Rectal smooth muscle tissue (tissue), 1 donor: ENCODE results near the gene SLC12A7.
"Not testable (repeated sequence)": the region's sequence is repeated elsewhere in the genome, so short reads cannot be mapped to it uniquely, and the experiment has no call there.

Source experiments
- H3K27ac ChIP-seq: one replicate; pipeline ENCODE4 v1.7.0; 2013; ENCODE audit warnings: low read depth, low read length, inconsistent platforms
- H3K27me3 ChIP-seq: one replicate; pipeline ENCODE4 v1.7.0; 2013; ENCODE audit warnings: low read length; ENCODE audit not compliant: control insufficient read depth, insufficient read depth
- H3K36me3 ChIP-seq: one replicate; pipeline ENCODE4 v1.7.0; 2013; ENCODE audit warnings: low read length; ENCODE audit not compliant: control insufficient read depth, insufficient read depth
- H3K4me1 ChIP-seq: one replicate; pipeline ENCODE4 v1.7.0; 2013; ENCODE audit warnings: low read length; ENCODE audit not compliant: control insufficient read depth, insufficient read depth
- H3K4me3 ChIP-seq: one replicate; pipeline ENCODE4 v1.7.0; 2013; ENCODE audit warnings: low read length
- H3K9ac ChIP-seq: one replicate; pipeline ENCODE4 v1.7.0; 2013; ENCODE audit warnings: low read length

Gene SLC12A7

DNA sequence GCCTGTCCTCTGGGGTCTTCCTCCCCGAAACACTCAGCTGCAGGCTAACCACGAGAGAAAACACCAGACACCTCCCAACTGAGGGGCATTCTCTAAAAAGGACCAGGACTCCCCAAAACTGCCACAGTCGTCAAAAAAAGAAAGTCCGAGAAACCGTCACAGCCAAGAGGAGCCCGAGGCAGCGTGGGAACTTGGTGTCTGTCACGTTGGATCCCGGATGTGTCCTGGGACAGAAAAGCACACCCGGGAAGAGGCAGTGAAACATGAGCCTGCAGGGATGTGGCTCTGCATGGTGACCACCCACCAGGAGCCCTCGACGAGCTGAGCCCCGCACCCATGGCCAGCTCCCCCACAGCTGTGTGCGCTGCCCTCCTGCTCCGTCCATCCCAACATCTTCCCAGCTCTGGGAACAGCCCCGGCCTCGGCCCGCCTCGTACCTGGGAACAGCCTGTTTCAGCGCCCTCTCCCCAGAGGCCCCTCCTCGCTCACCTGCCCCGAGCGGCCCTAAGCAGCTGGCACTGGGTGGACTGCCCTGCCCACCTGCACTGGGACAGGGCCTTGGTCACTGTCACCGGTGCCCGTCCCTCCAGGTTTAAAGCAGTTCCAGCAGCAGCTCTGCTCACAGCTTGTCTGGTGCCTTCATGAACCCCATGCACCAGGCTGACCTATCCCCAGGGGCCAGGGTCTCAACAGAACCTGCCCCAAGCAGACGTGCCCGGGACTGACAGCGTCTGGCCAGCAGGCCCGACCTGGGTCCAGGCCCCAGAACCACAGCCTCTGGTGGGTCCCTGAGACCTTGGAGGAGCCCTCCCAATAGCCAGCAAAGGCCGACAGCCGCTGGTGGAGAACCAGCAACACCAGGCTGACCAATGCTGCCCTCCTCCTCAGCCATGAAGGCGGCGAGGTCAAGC, 10.9 kb downstream of the SLC12A7 start:
- Histone ChIP-seq H3K36me3 (no peaks in the 10 kb centered on the region), H3K9ac (no peak overlapping the region), H3K27ac (no peak overlapping the region), H3K4me1 (peaks cover 14% of the 10 kb centered on the region), H3K4me3 (no peak overlapping the region), H3K27me3 (no peaks in the 10 kb centered on the region)

DNA sequence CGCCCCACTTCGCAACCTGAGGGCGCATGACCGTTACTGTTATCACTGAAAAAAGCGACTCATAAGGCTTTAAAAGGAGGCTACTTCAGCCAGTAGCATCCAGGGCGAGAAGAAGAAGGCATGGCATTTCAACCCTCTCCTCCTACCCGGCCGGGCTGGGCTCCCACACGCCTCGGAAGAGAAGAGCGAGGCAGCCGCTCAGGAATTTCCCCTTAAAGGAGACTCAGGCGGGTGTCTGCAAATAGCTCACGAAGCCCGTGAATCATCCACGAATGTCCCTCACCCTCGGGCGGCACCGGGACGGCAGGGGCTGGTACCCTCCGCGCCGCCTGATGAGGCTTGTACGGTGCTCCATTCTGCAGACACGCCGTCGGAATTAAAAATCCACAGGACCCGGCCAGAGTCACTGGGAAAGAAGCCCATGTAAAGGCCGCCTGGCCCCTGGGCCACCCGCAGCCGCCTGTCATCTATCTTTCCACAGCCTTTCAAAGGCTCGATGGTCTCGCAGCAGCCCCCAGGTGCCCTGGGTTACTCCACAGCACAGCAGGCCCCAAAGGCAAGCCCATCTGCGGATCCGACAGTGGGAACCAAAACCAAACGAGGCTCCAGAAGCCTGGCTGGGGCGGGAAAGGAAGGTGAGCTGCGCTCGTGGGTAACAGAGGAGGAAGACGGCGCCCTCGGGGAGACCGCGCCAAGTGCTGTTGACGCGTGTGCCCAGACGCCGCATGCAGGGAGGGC, 11.8 kb downstream of the SLC12A7 start:
- Histone ChIP-seq H3K27ac (no peak overlapping the region), H3K36me3 (no peaks in the 10 kb centered on the region), H3K4me3 (no peak overlapping the region), H3K9ac (no peak overlapping the region), H3K27me3 (no peaks in the 10 kb centered on the region), H3K4me1 (peaks cover 14% of the 10 kb centered on the region)

DNA sequence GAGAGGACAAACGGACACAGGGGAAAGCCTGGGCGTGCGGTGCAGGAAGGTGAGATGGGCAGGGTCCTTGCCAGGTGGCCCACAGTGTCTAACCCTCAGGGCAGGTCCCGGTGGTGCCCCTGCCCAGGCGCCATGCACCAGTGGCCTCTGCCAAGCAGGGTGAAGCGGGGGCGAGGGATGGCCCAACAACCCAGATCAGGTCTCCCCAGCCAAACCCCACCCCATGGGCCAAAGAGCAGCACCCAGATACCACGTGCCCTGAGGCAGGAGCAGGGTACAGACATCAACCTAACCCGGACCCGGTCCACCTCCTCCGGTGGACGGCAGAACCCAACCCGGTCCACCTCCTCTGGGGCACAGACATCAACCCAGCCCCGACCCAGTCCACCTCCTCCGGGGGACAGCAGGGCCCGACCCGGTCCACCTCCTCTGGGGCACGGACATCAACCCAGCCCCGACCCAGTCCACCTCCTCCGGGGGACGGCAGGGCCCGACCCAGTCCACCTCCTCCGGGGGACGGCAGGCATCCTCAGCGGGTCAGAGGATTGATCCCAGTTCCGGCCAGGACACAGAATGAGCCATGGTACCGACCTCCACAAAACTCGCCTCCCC, 12.8 kb downstream of the SLC12A7 start:
- no peaks in the 10 kb centered on the region for H3K27me3 ChIP-seq
- H3K9ac ChIP-seq = no peak overlapping the region
- H3K4me3 ChIP-seq = no peak overlapping the region
- no peaks in the 10 kb centered on the region for H3K36me3 ChIP-seq
- H3K4me1 ChIP-seq = peaks cover 9% of the 10 kb centered on the region
- no peak overlapping the region for H3K27ac ChIP-seq

DNA sequence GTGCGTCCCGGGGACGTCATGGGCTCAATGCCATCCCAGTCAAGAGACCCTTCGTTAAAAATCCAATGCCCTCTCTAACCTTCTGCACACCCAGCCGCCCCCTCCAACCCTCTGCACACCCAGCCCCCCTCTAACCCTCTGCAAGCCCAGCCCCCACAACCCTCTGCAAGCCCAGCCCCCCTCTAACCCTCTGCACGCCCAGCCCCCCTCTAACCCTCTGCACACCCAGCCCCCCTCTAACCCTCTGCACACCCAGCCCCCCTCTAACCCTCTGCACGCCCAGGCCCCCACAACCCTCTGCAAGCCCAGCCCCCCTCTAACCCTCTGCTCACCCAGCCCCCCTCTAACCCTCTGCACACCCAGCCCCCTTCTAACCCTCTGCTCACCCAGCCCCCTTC, 13.9 kb downstream of the SLC12A7 start:
- H3K36me3 ChIP-seq, H3K4me3 ChIP-seq, H3K9ac ChIP-seq, H3K27me3 ChIP-seq, H3K4me1 ChIP-seq, H3K27ac ChIP-seq: not testable (repeated sequence)

DNA sequence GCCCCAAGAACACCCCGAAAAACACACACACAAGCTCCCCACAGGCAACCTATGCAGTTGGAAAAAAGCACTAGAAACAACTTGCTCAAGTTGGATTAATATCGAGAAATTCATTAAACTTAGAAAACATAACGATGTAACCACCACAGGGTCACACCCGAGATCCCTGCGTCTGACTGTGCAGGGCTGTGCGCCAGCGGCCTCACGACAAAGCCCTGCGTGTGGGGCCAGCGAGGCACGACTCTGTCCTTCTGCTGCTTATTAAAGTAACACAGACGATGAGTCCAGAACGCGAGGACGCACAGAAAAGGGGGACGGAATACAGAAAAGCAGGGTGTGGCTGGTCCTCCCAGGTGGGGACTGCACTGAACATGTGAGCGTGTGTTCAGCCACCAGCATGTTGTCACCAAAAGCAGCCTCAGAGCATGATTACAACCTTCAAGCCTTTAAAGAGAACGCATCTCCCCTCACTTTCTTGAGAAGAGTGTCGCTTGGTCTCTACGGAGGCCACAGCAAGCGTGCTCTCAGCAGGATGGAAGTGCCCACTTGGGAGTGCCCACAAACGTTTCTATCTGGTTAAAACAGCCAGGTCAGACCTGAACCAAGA, 14.4 kb downstream of the SLC12A7 start:
- Histone ChIP-seq H3K4me3 (no peak overlapping the region), H3K4me1 (peaks cover 5% of the 10 kb centered on the region), H3K36me3 (peaks cover 5% of the 10 kb centered on the region), H3K27me3 (no peaks in the 10 kb centered on the region), H3K27ac (no peak overlapping the region), H3K9ac (no peak overlapping the region)

DNA sequence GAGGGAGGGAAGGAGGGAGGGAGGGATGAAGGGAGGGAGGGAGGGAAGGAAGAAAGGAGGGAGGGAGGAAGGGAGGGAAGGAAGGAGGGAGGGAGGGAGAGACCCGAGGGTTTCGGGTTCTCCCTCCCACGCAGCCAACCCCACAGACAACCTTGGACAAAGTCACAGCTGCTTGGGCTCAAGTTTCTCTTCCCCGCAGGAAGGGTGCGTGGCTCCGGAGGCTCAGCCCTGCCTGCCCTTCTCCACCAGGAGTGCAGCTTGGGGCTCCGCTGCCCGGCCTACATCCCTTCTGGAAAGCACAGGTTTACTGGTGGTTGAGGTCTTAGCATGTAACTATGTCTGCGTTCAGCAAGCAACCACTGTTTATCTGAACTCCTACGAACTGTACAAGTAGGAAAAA, 15.0 kb downstream of the SLC12A7 start:
- peaks cover 5% of the 10 kb centered on the region for H3K36me3 ChIP-seq
- H3K27ac ChIP-seq = no peak overlapping the region
- no peak overlapping the region for H3K9ac ChIP-seq
- no peaks in the 10 kb centered on the region for H3K27me3 ChIP-seq
- peaks cover 5% of the 10 kb centered on the region for H3K4me1 ChIP-seq
- no peak overlapping the region for H3K4me3 ChIP-seq

DNA sequence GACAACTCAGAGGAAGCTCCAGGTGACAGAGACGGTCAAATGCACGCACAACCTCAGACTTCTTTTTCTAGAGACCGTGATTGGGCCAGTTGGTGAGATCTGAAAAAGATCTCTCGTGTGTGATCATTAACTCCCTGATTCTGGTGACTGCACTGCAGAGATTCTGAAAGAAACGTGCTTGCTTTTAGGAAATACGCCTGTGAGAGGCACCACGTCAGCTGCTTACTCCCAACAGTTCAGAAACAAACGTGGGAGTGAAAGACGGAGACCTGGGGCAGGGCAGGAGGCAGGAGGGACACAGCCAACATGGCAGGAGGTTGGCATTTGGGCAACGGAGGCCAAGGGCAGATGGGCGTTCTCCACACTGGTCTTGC, 15.9 kb downstream of the SLC12A7 start:
- no peak overlapping the region for H3K9ac ChIP-seq
- no peak overlapping the region for H3K4me3 ChIP-seq
- H3K27ac ChIP-seq = no peak overlapping the region
- no peaks in the 10 kb centered on the region for H3K27me3 ChIP-seq
- peaks cover 5% of the 10 kb centered on the region for H3K4me1 ChIP-seq
- peaks cover 13% of the 10 kb centered on the region for H3K36me3 ChIP-seq

DNA sequence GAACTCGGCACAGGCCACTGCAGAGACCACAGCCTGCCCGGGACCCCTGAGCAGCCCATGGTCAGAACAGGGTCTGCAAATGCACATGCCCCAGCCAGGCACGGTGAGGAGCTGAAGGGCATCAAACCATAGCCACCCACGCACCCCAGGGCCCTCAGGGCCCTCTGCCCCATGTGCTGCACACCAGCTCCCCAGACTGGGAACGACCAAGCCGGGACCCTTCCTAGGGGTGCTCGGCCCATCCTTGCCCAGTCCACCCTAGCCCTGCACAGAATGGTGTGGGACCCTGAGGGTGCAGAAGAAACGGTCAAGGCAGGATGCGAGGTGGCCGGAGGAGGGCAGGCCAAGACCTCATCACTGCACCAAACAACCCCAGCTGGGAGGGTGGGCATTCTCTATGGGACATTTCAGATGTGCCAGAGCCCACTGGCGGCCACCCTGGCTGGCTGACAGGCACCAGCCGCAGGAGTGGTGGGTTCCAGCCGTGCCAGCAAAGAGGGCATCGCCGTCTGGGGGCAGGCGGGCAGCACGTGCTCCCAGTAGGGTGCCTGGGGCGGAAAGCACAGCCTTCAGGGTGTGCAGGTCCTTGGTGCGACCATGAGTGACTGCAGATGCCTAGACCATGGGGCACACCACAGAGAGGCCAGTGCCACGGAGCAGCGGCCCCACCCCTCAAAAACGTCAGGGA, 16.4 kb downstream of the SLC12A7 start:
- Histone ChIP-seq H3K27ac (no peak overlapping the region), H3K9ac (no peak overlapping the region), H3K36me3 (peaks cover 15% of the 10 kb centered on the region), H3K4me1 (peaks cover 3% of the 10 kb centered on the region), H3K27me3 (no peaks in the 10 kb centered on the region), H3K4me3 (no peak overlapping the region)

DNA sequence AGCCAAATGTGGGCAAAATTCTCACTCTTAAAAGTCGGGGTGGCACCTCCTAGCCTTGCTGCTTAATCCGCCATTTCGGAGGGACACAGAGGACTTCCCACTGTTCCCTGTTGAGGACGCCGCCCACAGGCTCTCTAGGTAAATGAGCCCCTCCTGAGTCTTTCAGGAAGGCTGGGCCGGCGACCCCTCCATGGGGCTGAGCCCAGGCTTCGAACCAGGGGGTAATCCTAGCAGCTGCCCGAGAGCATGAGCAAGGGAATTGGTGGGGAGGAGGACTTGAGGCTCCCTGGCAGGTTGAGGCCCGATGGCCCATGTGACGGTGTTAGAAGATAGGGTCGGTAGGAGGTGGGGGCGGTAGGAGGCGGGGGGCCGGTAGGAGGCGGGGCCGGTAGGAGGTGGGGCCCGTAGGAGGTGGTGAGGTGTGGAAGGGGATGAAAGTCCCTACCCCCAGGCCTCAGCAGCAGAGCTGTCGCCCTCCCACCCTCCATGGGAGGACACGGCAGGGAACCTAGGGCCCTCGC, 17.1 kb downstream of the SLC12A7 start:
- Histone ChIP-seq H3K27me3 (no peaks in the 10 kb centered on the region), H3K9ac (no peak overlapping the region), H3K36me3 (peaks cover 15% of the 10 kb centered on the region), H3K4me1 (no peaks in the 10 kb centered on the region), H3K27ac (no peak overlapping the region), H3K4me3 (no peak overlapping the region)

DNA sequence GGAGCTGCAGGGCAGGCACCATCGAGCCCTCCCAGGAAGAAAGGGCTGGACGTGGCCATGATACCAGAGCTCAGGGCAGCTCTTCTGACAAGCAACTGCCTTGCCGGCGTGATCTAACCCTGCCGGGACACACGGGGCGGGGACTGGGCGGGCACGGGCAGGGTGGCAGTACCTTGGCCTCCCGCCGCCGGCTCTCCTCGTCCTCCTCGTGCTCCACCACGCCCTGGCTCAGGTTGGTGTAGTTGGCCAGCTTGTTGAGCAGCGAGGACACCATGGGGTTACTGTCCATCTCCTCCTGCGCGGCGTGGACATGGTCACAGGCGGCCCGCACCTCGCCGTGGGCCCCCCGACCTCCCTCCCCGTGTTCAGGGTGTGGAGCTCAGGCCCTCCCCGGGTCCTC, 18.5 kb downstream of the SLC12A7 start:
- Histone ChIP-seq H3K4me3 (no peak overlapping the region), H3K27me3 (no peaks in the 10 kb centered on the region), H3K9ac (no peak overlapping the region), H3K4me1 (no peaks in the 10 kb centered on the region), H3K27ac (no peak overlapping the region), H3K36me3 (peaks cover 21% of the 10 kb centered on the region)

DNA sequence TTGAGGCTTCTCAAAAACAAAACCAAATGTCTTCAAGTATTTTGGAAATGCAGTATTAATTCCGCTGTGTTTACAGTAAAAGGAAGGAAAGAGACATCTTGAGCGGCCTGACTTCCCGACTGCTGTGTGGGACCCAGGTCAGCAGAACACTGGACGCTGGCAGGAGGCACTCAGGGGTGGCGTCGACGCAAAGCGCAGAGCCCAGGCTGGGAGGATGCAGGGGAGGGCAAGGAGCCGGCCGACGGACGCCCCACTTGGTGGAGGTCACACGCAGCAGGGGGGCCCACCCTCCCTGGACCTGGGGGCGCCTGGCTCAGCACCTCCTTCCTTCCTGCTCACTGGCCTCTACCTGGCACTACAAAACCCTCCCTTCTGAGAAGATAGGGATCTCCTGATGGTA, 19.7 kb downstream of the SLC12A7 start:
- Histone ChIP-seq H3K4me3 (no peak overlapping the region), H3K4me1 (no peaks in the 10 kb centered on the region), H3K27ac (no peak overlapping the region), H3K36me3 (peaks cover 31% of the 10 kb centered on the region), H3K27me3 (no peaks in the 10 kb centered on the region), H3K9ac (no peak overlapping the region)

DNA sequence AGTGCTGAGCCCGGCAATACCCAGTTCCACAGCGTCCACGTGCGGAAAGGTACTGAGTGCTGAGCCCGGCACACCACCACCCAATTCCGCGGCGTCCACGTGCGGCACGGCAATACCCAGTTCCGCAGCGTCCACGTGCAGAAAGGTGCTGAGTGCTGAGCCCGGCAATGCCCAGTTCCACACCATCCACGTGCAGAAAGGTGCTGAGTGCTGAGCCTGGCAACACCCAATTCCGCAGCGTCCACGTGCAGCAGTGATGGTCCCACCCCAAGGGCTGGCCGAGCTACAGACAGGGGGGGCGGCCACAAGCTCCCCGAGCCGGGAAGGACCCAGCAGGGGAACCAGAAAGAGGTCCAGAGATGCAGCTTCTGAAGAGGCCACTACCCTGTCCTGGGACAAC, 20.2 kb downstream of the SLC12A7 start:
- Histone ChIP-seq H3K27ac (no peak overlapping the region), H3K9ac (no peak overlapping the region), H3K4me1 (no peaks in the 10 kb centered on the region), H3K36me3 (peaks cover 36% of the 10 kb centered on the region), H3K4me3 (no peak overlapping the region), H3K27me3 (no peaks in the 10 kb centered on the region)
